ENCODE data around the gene SLC4A1AP. TPM values are rescaled to one million over a fixed set of nuclear protein-coding genes. Genes with fewer than 3 reads are reported as not detected.
A peak's percentile ranks its signal among the peaks of the same experiment; 100 is the strongest.

Gene SLC4A1AP
- total and polyA plus RNA-seq, 2 donors (not counting 1 experiment from before 2014, with no cell fraction given), result 8.9 to 23.1 TPM

GRCh38 chr2:27736031-27736889 lies 72.6 kb downstream of the SLC4A1AP start:
- Mint-ChIP-seq H3K4me1 (peaks cover 3% of the 10 kb centered on the region), H3K27me3 (peaks cover 33% of the 10 kb centered on the region), H3K4me3 (peak overlapping the region; percentile 64), H3K9me3 (ENCODE audit: insufficient read depth) (no peaks in the 10 kb centered on the region), H3K27ac (no peak overlapping the region)
- Histone ChIP-seq H3K4me3 (ENCODE audit: control extremely low read depth in 1 of 5, extremely low read depth in 1 of 5, insufficient read depth in 1 of 5, low read depth in 2 of 5, low read length in 4 of 5) (peak overlapping the region in 2 of 5 experiments; percentile 36 to 38), H3K9ac (ENCODE audit: low read length) (peak overlapping the region; percentile 47), H3K9me3 (ENCODE audit: control extremely low read depth in 1 of 3, control insufficient read depth in 2 of 3, insufficient read depth in 1 of 3, low read length in 2 of 3) (peaks cover 0 to 17% (median 3%) of the 10 kb centered on the region in 3 donors), H4K20me1 (ENCODE audit: control insufficient read depth, insufficient read depth, low read length, poor library complexity, severe bottlenecking) (no peaks in the 10 kb centered on the region), H3K4me2 (replicated peaks; ENCODE audit: low read depth, low read length, poor library complexity, severe bottlenecking) (peak overlapping the region; percentile 75), H3K27ac (ENCODE audit: low read length in 2 of 2) (no peak overlapping the region), H3K79me2 (ENCODE audit: control insufficient read depth, insufficient read depth, low read length) (no peaks in the 10 kb centered on the region), H3K36me3 (replicated peaks in 1 of 2; ENCODE audit: control extremely low read depth in 1 of 2, control insufficient read depth in 1 of 2, extremely low read depth in 1 of 2, insufficient read depth in 2 of 2, low read length in 1 of 2) (no peaks in the 10 kb centered on the region), H3K4me1 (ENCODE audit: control insufficient read depth in 2 of 2, insufficient read depth in 2 of 2, low read length in 2 of 2) (peaks cover 11 to 14% of the 10 kb centered on the region in 2 donors), H3K27me3 (replicated peaks in 1 of 4; ENCODE audit: control extremely low read depth in 1 of 4, control insufficient read depth in 3 of 4, insufficient read depth in 4 of 4, low read length in 3 of 4) (peaks cover 0 to 25% (median 7%) of the 10 kb centered on the region in 4 experiments), H2AFZ (ENCODE audit: insufficient read depth, low read depth, low read length, poor library complexity, severe bottlenecking) (peak overlapping the region; percentile 69)
- intact Hi-C loops (cut with micrococcal nuclease), result no loop called here
- ChIA-PET POLR2A (no interaction called here), CTCF (interaction anchor here (0.8 to 2.1 kb wide), 3 partner anchors 13 to 33 kb away, joined by 3 to 6 read pairs (median 6); no protein-coding TSS in a partner anchor)
- ATAC-seq (ENCODE audit: low read depth), result no peak
- no peak for DNase-seq
- TF ChIP-seq EZH2 (IDR thresholded peaks at IDR 0.05; ENCODE audit: borderline replicate concordance, insufficient read depth, low read depth, low read length, poor library complexity, severe bottlenecking) (no peak), CTCF (IDR thresholded peaks at IDR 0.05) (no peak)
- WGBS (ENCODE audit: insufficient coverage), result 92% methylated on average over 7 of the region's 10 CpGs

GRCh38 chr2:27736890-27737204 lies 73.2 kb downstream of the SLC4A1AP start:
- ATAC-seq (ENCODE audit: low read depth), result no peak
- Histone ChIP-seq H2AFZ (ENCODE audit: insufficient read depth, low read depth, low read length, poor library complexity, severe bottlenecking) (no peak overlapping the region), H3K4me3 (ENCODE audit: control extremely low read depth in 1 of 5, extremely low read depth in 1 of 5, insufficient read depth in 1 of 5, low read depth in 2 of 5, low read length in 4 of 5) (no peak overlapping the region), H3K36me3 (replicated peaks in 1 of 2; ENCODE audit: control extremely low read depth in 1 of 2, control insufficient read depth in 1 of 2, extremely low read depth in 1 of 2, insufficient read depth in 2 of 2, low read length in 1 of 2) (no peaks in the 10 kb centered on the region), H3K9ac (ENCODE audit: low read length) (no peak overlapping the region), H3K9me3 (ENCODE audit: control extremely low read depth in 1 of 3, control insufficient read depth in 2 of 3, insufficient read depth in 1 of 3, low read length in 2 of 3) (peaks cover 0 to 17% (median 3%) of the 10 kb centered on the region in 3 donors), H3K4me2 (replicated peaks; ENCODE audit: low read depth, low read length, poor library complexity, severe bottlenecking) (no peak overlapping the region), H4K20me1 (ENCODE audit: control insufficient read depth, insufficient read depth, low read length, poor library complexity, severe bottlenecking) (no peaks in the 10 kb centered on the region), H3K4me1 (ENCODE audit: control insufficient read depth in 2 of 2, insufficient read depth in 2 of 2, low read length in 2 of 2) (peaks cover 11 to 14% of the 10 kb centered on the region in 2 donors), H3K27me3 (replicated peaks in 1 of 4; ENCODE audit: control extremely low read depth in 1 of 4, control insufficient read depth in 3 of 4, insufficient read depth in 4 of 4, low read length in 3 of 4) (peaks cover 0 to 25% (median 7%) of the 10 kb centered on the region in 4 experiments), H3K79me2 (ENCODE audit: control insufficient read depth, insufficient read depth, low read length) (no peaks in the 10 kb centered on the region), H3K27ac (ENCODE audit: low read length in 2 of 2) (no peak overlapping the region)
- intact Hi-C loops (cut with micrococcal nuclease), result no loop called here
- CTCF ChIA-PET, result interaction anchor here (1.8 to 2.1 kb wide), 2 partner anchors 13 to 33 kb away, joined by 6 read pairs; no protein-coding TSS in a partner anchor
- Mint-ChIP-seq H3K27me3 (peaks cover 33% of the 10 kb centered on the region), H3K27ac (no peak overlapping the region), H3K4me1 (peaks cover 3% of the 10 kb centered on the region), H3K9me3 (ENCODE audit: insufficient read depth) (no peaks in the 10 kb centered on the region), H3K4me3 (peak overlapping the region; percentile 21)
- no peak for DNase-seq
- TF ChIP-seq EZH2 (IDR thresholded peaks at IDR 0.05; ENCODE audit: borderline replicate concordance, insufficient read depth, low read depth, low read length, poor library complexity, severe bottlenecking) (no peak), CTCF (IDR thresholded peaks at IDR 0.05) (no peak)
- POLR2A ChIA-PET, result no interaction called here
- 96% methylated on average over 6 of the region's 6 CpGs for WGBS (ENCODE audit: insufficient coverage)
